Stimulated activated naive CD4-positive, alpha-beta T cell (primary cell): ENCODE results near the gene STRIP1.
"Not testable (repeated sequence)": the region's sequence is repeated elsewhere in the genome, so short reads cannot be mapped to it uniquely, and the experiment has no call there.

ENCODE experiments used
- DNase-seq, 6 experiments: peaks; one replicate each; lab custom pipeline; 2025; lab: John Stamatoyannopoulos, UW

STRIP1 gene

DNA sequence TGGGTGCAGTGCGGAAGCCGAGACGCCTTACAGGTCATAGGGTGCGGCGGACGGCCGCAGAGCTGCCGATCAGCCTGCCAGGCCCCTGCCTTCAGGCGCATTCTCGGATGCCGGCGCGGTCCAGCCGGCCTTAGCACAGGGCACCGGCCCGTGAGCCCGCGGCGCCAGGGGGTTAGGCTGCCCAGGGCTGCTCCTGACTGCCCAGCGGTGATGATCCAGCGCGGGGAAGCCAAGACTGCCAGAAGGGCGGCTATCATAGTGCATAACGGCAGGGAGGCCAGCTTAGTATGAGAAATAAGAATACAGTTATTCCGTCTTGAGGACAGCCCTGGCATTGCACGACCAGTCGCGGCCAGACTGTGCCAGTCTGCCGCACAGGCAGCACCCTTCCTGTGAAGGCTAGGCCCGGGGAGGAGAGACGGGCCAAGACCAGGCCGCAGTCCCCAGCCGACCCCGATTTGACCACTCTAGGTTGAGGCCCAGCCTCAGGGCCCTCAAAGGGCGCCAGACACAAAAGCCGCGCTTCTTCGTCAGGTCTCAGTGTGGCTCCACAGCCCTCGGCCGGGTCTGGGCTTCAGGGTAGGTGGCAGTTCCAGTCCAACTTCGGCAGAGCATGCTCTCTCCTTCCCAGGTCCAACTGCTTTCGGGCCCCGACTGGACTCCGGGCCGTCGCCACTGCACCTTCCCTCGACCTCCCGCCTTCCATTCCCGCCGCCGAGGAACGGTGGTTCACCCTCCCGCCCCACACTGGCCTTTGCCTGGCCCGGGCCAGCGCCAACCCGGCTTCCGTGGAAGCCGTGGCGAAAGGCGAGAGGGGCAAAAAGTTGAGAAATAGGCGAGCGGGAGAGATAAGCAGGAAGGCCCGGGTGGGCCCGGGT lies 35.2 kb downstream of the STRIP1 start:
- DNase-seq: peak in 1 of 6 experiments; percentile 13

DNA sequence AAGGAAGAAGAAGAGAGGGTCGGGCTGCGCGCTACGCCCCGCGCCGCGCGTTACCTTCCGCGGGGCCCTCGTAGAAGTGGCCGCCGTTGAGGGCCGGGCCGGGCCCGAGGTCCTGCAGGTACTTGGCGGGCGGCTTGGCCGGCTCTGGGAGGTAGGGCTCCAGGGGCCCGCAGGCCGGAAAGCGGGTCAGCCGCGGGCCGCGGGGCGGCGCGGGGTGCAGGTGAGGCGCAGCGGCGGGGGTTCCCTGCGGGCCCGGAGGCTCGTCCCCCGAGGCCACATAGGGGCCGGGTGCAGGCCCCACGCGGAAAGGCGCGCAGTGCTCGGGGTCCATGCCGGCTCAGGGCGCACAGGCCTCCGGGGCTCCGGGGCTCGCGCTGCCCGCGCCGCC lies 35.9 kb downstream of the STRIP1 start:
- DNase-seq: no peak

DNA sequence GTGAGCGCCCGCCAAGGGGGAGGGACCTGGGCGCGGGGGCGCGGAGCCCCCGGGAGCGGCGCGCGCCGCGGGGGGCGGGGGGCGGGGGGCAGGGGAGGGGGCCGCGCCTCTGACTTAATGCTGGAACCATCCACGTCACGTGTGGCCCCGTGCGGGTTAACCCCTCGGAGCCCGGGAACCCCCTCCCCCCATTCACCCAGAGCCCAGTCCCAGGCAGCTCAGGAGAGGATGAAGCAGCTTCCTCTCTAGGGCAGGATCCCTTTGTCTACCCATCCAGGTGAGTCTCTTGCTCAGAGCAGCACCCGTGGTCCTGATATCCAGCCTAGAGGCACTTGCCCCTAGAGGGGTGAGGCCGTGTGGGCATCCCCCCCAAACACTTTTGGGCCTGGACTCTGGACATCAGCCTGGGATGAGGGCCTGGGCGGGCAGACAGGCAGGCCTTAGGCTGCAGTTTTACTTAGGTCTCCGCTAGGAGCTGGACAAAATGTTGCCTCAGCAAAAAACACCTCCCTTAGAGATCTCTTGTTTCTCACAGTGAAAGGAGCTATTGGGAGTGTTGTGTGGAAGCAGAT lies 36.3 kb downstream of the STRIP1 start, which contains the start of gene ALX3:
TSS of gene ALX3 (minus strand) at position 2 of the 572 bp plus-strand sequence. CDS start 60 bp downstream, outside the sequence.
- no peak for DNase-seq

DNA sequence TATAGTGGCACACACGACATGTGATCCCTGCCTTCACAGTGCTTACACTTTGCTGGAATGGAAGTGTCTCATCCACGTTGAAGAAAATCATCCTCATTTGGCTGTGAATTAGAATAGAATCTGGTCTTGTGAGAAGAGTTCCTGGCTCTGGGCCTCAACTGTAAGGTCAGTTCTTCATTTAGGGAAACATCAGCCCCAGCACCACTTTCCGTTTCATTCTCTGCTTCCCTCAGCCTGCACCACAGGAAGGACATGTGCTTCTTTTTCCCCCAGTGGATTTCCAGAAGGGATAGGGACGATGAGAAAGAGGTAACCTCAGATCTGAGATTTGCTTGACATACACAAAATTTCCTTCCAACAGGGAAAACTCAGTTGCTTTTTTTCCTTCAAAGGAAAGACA lies 39.7 kb downstream of the STRIP1 start:
- DNase-seq: no peak

DNA sequence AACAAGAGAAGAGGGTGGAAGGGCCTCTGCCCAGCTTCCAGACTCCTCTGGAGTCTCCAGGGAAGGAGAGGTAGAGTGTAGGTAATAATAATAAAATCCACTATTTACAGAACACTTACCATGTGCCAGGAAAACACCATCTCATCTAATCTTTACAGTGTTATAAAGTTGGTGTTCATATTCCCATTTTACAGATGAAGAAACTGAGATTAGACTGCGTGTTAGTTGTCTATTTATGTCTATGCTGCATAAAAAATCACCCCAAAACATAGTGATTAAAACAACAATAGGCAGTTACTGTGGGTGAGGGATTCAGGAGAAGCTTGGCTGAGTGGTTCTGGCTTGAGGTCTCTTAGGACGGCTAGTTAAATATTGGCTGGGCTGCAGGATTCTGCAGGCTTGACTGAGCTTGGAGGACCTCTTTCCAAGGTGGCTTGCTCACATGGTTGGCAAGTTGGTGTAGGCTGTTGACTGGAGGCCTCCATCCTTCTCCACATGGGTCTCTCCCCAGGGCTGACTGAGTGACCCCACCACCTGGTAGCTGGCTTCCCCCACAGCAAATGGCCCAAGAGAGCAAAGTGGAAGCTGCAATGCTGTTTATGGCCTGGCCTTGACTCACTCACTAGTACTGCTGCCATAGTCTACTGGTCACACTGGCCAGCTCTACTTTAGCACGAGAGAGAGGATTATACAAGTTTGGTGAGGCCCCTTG lies 42.5 kb downstream of the STRIP1 start:
- DNase-seq: no peak

DNA sequence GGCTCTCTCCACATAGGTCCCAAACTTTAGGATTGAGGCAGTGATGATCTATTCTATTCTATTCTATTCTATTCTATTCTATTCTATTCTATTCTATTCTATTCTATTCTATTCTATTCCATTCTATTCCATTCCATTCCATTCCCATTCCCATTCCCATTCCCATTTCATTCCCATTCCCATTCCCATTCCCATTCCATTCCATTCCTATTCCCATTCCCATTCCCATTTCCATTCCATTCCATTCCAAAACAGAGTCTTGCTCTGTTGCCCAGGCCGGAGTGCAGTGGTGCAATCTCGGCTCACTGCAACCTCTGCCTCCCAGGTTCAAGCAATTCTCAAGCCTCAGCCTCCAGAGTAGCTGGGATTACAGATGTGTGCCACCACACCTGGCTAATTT lies 45.6 kb downstream of the STRIP1 start:
- DNase-seq: not testable (repeated sequence)

GRCh38 chr1:110081061-110081460 lies 46.6 kb downstream of the STRIP1 start:
- no peak for DNase-seq

GRCh38 chr1:110082477-110082876 lies 48.1 kb downstream of the STRIP1 start:
- no peak for DNase-seq

DNA sequence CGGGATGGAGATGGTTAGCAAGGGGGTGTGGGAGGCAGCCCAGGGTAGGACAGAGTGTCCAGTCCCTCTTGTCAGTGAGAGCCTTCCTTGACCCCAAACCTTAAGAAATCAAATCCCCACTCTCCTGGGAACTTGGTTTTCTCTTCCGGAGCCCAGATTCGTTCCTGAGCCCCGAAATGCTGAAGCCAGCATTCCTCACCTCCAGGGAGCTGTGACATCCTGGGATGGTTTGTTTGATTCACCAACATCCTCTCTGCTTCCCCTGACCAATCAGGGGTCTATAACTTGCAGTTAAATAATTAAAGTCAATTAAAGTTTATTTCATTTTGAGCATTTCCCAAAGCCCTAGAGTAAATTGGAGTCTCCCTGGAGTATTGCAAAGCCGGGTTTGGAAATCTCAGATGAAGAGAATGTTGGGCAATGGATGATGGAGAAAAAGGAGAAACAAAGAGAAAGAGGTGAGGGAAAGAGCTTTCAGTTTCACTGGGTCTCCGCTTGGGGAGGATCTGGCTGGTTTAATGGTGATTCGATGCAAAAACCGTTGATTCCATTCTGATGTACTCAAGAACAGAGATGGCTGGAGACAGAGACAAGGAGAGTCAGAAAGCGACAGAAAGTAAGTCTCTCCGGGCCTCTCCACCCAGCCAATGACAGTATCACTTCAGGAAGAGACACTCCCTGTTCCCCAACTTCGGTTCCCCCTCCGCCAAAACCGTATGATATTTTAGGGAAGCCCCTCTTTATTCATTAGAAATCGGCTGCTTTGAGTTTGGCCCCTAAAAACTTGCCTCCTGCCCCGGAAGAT lies 48.8 kb downstream of the STRIP1 start:
- DNase-seq: no peak

DNA sequence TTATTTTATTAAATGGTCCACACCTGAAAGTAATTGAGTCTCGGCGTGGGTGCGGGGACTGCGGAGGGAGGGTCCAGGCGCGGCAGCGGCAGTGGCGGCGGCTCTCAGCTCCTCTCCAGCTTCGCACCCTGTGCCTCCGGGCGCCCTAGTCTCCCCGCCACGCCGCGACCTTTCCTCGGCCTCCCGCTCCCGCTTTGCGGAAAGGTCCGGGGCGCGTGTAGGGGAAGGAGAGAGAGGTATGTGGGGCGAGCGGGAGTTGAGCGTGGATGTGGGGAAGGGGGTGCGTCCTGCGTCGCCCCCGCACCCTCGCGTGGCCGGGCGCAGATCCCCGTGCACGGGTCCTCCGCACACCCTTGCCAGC lies 49.4 kb downstream of the STRIP1 start:
- DNase-seq: peak in 1 of 6 experiments; percentile 18

- DNase-seq: peak in 2 of 6 experiments; percentile 9 to 33
These were observed 50.0 kb downstream of the STRIP1 start for GRCh38 chr1:110084227-110085078.

DNA sequence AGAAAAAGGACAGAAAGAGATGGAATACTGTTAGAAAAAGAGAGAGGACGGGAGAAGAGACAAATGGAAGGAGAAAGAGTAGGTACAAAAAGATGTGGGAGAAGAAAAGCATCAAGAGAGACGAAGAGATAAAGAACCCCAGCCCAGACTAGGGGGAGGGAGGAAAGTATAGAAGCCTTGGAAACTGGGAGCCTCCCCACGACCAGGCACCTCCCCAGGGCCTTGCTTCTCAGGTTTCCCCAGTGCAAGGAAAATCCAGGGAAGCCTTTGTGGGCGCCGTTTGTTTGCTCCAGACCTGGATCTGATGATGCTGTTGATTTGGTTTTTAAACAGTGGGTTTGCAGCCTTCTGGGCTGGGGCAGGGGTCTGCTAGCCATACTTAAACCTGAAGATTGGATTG lies 51.2 kb downstream of the STRIP1 start:
- no peak for DNase-seq

GRCh38 chr1:110086961-110087360 lies 52.5 kb downstream of the STRIP1 start:
- no peak for DNase-seq

DNA sequence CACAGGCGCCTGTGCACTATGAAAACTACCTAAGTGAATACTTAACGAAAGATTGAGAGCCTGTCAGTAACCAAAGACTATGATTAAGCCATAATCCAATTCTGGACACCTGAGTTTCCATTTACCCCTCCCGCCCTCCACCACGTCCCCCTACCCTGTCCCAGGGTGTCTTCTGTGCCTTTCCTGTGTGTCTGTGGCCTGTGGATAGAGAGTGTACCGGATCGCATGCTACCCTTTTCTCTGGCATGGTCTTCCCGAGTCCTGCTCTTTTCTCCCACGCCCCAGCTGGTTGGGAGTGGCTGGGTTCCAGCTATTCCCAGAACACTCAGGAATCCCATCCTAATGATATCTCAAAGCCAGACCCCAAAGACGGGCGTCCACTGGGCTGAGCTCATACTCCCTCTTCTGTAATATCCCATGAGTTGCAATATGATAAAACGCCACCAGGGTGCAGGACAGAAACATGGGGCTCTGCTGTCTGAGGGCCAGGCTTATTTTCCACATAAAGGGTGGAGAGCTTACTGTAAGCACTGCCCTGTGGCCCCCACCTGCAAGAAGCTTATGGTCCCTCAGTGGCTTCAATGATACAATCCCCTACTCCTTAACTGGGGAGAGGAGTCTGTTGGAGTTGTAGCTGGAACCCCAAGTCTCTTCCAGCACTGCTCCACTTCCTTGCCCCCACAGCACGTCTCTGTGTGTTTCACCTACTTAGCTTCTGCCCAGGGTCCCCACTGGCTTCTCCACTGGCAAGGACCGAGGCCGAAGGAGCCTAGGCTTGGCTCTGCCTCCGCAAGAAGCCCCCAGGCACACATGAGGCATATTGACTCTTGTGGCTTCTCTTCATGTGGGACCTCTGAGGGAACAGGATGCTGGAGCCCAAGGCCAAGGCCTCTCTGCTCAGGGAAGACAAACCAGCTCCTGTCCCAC lies 53.7 kb downstream of the STRIP1 start:
- DNase-seq: peak in 2 of 6 experiments; percentile 10 to 39

GRCh38 chr1:110088739-110089316 lies 54.4 kb downstream of the STRIP1 start:
- DNase-seq: no peak

DNA sequence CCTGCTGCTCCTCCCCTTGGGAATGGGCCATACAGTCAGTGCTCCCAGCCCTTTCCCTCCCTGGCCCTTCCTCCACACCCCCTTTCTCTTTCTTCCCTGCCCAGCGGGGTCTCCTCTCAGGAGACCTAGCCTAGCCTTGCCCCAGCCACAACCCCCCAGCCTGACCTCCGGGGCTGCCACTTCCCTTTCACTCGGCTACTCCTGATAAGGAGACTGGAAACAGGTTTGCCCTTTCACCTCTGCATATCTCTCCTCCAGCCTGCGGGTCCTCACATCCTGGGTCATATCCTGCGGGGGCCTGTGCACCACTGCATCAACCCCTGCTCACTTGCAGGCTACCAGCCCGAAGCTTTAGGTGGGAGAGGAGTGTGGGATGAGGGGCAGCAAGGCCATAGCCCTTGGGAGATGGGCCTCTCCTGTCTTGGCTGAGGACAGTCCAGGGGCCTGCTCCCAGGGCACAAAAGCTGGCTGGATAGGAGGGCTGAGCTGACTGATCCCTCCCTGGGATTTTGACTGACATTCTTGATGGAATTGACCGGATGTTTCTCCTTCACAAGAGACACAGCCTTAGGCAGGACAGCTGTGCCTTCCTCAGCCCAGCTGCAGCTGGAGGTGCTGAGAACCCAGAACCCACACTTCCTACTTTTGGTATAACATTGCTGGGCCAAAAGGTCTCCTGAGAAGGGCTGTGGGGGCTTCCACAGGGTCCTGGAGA lies 55.3 kb downstream of the STRIP1 start:
- no peak for DNase-seq

- no peak for DNase-seq
These were observed 57.0 kb downstream of the STRIP1 start for GRCh38 chr1:110091381-110091780.

- no peak for DNase-seq
These were observed 57.4 kb downstream of the STRIP1 start for GRCh38 chr1:110091791-110092190.

DNA sequence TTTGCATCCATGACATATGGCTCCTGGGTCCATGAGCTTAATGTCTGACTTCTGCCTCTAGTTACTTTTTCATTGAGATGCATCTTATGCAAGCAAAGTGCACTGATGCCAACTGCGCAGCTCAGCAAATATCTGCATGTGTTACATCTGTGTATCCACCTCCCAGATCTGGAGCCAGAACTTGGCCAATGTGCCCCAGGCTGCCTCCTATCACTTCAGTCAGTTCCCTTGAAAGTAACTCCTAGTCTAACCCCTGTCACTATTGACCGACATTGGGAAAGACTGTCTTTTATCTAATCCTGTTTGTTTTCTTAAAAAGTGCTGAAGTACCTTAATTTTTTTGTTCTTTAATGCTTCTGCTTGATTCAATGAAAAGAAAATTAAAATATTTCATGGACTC lies 58.6 kb downstream of the STRIP1 start:
- DNase-seq: no peak
